A549 (cell line): ENCODE results near the gene FGF14.

Source experiments
- BHLHE40 ChIP-seq: IDR thresholded peaks from 2 replicates; pipeline ENCODE4 v1.6.1; 2012; ENCODE audit warnings: low read depth, low read length, inconsistent platforms
- CEBPB ChIP-seq, 2 experiments: fragments of >200 bp in 1 of 2; sonication (Bioruptor Twin) in 1 of 2; formaldehyde crosslinking in 1 of 2; IDR thresholded peaks; 2 replicates each; pipeline ENCODE4 v1.6.1; 2012 to 2016
- CTCF ChIP-seq: fragments of >200 bp; sonication (Bioruptor Twin); formaldehyde crosslinking; IDR thresholded peaks from 3 replicates; pipeline ENCODE4 v1.5.1; 2016
- HES2 ChIP-seq: fragments of >200 bp; sonication (Bioruptor Twin); formaldehyde crosslinking; IDR thresholded peaks from 2 replicates; pipeline ENCODE4 v1.6.1; 2016
- HOXB13 ChIP-seq: fragments of 250-450 bp; sonication (Bioruptor Pico); IDR thresholded peaks from 2 replicates; pipeline ENCODE4 v1.5.0; 2020; ENCODE audit warnings: low read depth, mild to moderate bottlenecking, moderate library complexity
- MAX ChIP-seq: IDR thresholded peaks from 2 replicates; pipeline ENCODE4 v1.6.1; 2012
- PHF8 ChIP-seq: fragments of 200-600 bp; sonication (generic); IDR thresholded peaks from 2 replicates; pipeline ENCODE4 v1.6.1; 2016; ENCODE audit warnings: low read depth, mild to moderate bottlenecking, antibody characterized with exemption, moderate library complexity, borderline replicate concordance
- POLR2A ChIP-seq: IDR thresholded peaks from 2 replicates; pipeline ENCODE4 v1.6.1; 2012; ENCODE audit warnings: mild to moderate bottlenecking, low read length
- RFX5 ChIP-seq: fragments of 450-650 bp; IDR thresholded peaks from 2 replicates; pipeline ENCODE4 v1.7.1; 2014; ENCODE audit warnings: antibody characterized with exemption, mild to moderate bottlenecking, moderate library complexity
- SREBF2 ChIP-seq: fragments of 450-650 bp; IDR thresholded peaks from 2 replicates; pipeline ENCODE4 v1.6.1; 2014; ENCODE audit warnings: mild to moderate bottlenecking, moderate library complexity
- ZC3H11A ChIP-seq: fragments of 450-650 bp; IDR thresholded peaks from 2 replicates; pipeline ENCODE4 v1.6.1; 2014; ENCODE audit warnings: antibody characterized with exemption, mild to moderate bottlenecking

GRCh38 chr13:101730420-101731000 lies 671.3 kb downstream of the FGF14 start:
- TF ChIP-seq HES2 (no peak), HOXB13 (no peak), BHLHE40 (no peak), POLR2A (no peak), MAX (no peak), CTCF (no peak), RFX5 (no peak), SREBF2 (no peak), ZC3H11A (no peak), CEBPB (IDR thresholded peaks at IDR 0.05) (no peak), PHF8 (no peak)
